Amniotic stem cell (primary cell): Measurements from ENCODE around the gene ACVR1.

Experiments
- DNase-seq: peaks from one replicate; lab custom pipeline; 2025; lab: John Stamatoyannopoulos, UW

ACVR1 gene

GRCh38 chr2:157856187-157856515 lies 20.0 kb downstream of the ACVR1 start:
- no peak for DNase-seq

DNA sequence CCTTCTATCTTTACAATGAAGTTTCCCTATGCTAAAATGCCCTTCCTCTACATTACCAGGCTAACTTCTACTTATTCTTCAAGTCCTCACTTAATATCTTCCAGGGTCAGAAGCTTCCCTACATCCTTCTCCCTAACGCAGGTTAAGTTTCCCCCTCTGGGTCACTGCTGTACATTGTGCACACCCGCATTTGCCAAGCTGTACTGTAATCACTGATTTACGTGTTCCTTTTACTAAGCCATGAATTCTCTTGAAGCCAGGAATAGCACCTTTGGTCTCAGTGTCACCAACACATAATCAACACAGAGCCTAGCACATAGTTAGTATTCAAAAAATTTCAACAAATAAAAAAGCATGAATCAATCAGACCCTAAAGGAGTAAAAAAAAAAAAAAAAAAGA lies 22.3 kb downstream of the ACVR1 start:
- no peak for DNase-seq

- DNase-seq, result no peak
Measured at GRCh38 chr2:157853211-157853610, 22.9 kb downstream of the ACVR1 start.

DNA sequence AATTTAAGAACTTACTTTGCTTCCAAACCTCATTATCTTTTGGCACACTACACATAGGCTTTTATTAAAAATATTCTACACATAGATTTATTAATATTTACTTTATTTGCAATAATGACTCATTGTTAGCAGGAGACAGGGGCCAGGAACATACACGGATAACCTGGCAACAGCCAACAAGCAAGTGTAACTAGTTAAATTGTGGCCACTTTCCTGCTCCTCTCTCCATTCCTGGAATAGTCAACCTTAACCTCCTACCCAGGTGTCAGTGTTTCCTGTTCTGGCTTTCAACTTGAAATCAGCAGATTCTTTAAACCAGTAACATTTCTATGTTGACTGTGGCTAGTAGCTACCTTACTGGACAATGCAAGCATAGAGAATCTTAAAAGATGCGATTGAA lies 26.5 kb downstream of the ACVR1 start:
- no peak for DNase-seq

GRCh38 chr2:157848213-157848612 lies 27.9 kb downstream of the ACVR1 start:
- no peak for DNase-seq

DNA sequence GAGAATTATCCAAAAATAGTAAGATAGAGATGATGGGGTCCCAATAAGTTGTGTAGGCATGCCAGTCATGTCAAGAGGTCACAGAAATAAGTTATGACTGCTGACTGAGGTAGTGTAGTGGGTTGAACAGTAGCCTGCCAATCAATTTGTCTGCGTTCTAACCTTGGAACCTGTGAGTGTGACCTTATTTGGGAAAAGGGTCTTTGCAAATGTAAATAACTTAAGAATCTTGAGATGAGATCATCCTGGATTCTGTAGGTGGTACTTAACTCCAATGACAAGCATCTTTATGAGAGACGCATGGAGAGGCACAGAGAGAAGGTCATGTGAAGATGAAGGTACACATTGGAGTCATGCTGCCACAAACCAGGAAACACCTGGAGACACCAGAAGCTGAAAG lies 31.0 kb downstream of the ACVR1 start:
- no peak for DNase-seq

DNA sequence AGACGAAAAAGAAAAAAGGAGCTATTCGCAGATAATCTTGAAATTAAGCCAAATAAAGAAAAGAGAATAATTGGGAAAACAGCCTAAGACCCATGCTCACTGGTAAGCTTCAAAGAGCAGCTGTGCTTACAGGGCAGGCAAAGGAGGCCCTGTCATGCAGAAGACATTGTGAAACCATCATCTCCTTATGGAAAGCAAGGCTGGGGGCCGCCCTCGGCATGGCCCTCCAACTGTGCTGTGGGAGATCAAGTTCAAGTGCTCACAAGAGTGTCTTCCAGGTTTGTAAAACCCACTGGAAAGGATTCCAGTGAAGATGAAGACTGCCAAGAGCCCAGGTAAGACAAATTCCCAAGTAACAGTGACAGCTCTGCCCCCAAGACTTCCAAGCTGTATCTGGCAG lies 32.2 kb downstream of the ACVR1 start:
- DNase-seq, result no peak

DNA sequence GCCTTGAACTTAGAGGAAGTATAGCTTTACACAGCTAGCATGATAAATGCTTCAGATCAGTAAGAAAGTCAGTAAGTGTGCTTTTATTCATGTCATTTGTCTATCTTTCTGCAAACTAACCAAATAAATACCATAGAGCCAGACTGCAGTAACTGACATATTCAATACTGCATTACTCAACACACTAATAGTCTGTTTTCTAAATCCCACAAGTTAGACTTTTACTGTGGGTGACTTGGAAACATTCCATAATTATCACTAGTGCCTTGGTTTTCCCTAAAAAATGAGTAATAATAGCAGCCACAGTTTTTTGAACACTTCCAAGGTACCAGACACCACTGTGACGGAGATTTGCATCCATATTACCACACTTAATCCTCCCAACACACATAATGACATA lies 33.0 kb downstream of the ACVR1 start:
- no peak for DNase-seq

- DNase-seq, result no peak
Measured at GRCh38 chr2:157842106-157842879, 33.8 kb downstream of the ACVR1 start.

- DNase-seq, result no peak
Measured at GRCh38 chr2:157841485-157841884, 34.6 kb downstream of the ACVR1 start.

DNA sequence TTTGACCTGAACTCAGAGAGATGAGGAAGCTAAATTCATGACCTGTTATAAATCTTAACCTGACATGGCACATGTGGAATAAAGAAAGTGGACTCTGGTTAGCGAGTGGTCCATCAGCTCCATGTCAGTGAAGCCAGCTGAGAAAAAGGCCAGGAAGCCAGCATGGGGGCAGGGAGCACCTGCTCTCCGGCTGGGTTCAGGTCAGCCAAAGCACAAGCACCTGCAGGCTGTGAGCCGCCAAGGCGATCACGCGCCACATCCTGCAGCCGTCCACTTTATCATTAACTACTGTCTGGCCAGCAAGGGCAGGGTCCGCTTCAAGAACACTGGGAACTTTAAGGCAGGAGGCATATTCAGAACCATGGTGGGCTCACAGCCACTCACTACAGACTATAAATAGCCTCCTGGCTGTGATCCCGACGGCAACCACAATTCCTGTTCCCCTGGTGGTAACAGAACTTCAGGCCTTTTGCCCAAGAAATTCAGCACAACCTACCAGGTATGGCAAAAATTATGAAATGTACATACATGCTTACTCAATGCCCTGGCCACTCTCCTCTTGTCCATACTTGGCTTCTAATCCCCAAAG lies 35.5 kb downstream of the ACVR1 start:
- DNase-seq, result no peak

- no peak for DNase-seq
Measured at GRCh38 chr2:157839822-157840221, 36.3 kb downstream of the ACVR1 start.

GRCh38 chr2:157839162-157839801 lies 36.8 kb downstream of the ACVR1 start:
- DNase-seq, result no peak

DNA sequence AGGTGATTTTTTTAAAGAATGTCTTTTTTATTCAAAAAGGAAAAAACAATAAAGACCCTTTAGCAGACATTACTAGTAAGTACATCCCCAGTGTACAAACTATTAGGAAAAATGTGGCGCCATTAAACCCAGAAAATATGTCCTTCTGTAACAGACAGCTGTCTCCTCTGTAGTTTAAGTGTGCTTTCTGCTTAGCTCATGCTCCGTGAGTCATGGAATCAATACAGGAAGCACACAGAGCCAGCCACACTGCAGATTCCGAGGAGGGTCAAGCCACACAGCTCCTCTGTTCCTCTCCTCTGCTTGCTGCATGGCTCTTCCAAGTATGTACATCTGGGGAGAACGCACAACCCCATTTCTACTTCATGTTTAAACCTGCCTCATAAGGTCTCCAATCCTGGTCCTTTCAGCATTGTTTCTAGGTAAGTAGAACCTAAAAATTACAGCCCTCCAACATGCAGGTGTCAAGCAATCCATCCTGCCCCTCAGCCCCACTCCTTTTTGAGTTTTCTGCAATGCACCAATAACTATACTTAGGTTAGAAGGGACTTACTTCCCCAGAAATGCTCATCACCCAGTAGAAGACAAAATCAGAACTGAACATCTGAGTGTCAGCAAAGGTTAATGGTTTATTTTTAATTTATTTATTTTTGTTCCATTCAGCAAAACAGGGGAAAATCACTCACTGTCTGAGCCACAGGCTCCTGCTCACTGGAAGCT lies 37.5 kb downstream of the ACVR1 start:
- DNase-seq, result peak; percentile 54

DNA sequence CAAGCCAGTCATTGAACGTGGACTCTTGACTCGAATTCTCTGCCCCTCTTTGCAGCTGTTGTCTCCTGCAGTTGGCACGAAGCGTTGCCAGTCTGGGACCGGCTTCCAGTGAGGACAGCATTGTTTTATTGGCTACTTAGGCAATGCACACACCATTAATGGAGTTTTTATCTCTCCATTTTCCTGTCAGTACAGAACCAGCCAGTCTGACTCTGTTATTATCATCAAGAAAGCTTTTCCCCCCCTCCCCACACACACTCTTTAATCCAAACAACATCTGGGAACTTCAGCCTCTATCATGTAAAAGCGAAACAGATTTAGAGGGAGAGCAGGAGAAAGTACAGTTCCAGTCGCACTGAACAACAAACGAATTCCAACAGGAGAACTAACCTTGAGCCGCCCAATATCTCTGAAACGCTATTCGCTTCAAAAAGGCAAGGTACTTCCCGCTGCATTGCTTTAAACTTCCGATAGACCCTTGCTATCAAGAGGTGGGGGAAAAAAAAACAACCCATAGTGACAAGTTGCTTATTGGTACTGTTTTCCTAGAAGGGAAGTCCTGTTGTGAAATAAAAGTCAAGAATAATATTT lies 38.2 kb downstream of the ACVR1 start:
- DNase-seq, result no peak

DNA sequence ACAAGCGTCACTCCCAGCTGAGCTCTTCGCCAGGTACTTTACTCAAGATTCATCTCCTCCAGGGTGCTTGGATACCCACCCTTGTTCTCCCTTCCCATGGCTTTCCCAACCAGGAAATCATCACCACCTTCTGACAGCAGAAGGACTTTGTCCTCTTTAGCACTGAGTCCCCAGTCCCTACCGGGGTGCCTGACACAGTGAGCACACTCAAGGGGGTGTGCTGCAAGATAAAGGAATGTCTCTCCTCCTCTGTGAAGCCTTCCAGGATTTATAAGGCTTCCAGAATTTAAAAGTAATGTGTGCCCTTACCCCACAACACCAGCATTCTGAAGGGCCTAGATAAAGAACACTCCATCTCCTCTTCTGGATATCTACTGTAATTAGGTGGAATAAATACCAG lies 39.6 kb downstream of the ACVR1 start:
- DNase-seq, result no peak

GRCh38 chr2:157835425-157835824 lies 40.7 kb downstream of the ACVR1 start:
- no peak for DNase-seq

DNA sequence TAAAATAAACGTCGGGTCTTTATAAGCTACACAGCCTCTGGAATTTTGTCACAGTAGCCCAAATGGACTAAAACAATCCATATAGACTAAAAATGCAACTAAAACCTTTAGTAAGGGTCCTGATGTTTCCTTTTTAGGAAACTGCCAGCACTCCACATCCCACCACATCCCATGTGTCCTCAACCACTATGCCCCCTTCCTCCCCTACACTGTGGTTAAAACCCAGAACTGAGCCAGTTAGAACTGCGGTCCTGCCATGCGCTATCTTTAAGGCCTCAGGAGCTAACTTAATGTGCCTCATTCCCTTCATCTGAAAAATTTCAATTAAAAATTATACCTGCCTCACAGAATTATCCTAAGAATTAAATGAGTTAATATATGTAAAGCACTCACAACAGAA lies 41.1 kb downstream of the ACVR1 start:
- no peak for DNase-seq

DNA sequence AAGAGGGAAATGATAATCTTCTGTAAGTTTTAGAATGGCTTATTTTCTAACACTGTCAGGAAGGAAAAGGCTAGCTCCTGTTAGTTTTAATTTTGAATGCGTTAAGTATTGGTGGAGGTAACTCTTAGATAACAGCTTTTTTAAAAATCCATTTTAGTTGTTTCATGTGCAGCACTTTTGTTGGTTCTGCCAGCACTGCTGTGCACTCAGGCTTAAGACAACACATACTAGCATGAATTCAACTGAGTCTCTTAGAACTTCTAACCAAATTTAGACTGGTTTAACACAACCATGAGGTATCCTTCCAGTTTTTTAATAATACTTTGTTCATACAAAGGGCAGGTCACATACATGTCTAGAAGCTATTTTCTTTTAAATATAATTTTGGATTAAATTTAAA lies 42.4 kb downstream of the ACVR1 start:
- DNase-seq, result no peak

DNA sequence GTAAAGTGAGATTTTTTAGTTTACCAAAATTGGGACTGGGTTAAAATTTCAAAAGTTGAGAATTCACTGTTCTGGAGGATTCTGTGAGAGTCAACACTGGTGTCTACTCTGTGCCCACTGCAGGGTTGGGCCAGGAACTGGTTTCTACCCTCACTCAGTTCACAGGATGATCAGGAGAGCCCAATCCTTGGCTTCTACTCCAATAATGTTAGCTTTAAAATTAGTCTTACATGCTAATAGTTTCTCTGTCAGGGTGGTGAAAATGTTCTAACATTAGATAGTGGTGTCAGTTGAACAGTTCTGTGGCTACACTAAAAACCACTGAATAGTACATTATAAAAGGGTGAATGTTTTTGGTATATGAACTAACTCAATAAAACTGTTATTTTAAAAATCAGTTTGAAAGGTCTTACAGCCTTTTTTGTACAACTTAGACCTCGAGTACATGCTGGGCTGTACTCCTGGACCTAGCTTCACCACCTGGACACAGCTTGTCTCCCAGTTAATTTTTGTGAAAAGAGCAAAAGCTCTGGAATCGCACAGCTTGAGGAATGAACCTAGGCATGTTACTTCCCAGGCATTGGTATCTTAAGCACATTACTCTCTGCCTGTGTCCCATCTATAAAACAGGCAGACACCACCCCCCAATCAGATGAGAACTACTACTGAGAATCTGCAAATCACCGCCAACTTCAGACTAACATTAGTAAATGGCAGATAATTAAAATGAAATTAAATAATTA lies 44.4 kb downstream of the ACVR1 start:
- DNase-seq, result no peak

DNA sequence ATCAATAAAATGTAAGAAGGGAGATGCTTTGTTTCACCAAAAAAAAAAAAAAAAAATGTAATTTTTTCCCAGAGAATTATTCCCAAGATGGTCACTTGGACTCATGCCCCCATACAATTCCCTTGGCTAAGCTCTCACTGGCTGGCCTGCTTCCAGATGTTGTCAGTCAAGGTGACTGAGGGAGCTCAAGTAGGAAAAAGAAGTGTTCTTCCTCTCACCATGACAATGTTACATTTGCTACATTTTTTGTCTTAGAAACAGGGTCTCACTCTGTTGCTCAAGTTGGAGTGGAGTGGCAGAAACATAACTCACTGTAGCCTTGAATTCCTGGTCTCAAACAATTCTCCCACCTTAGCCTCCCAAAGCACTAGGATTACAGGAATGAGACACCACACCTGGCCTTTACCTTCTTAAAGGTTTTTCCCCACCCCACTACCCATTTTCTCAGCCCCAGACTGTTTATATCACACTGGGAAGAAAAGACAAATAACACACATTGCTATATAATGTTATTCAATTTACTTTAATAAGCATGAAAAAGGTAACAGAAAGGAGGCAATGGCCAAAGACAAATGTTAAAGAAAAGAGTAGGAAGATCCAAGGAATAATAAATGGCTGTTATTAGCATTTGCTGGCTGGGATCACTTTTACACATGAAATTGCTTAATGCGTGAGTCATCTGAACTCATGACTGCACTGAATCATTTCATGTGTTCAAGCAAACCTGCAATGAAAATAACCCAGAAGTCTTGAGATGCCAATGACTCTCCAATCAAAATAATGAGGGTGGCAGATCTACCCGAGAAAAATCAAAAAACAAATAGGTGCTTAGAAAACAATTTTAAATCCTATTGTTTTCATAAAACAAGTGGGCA lies 45.2 kb downstream of the ACVR1 start:
- peak; percentile 77 for DNase-seq
